Progenitor cell of endocrine pancreas (in vitro differentiated cells): Measurements from ENCODE around the gene CNGA1. TPM values are rescaled to one million over a fixed set of nuclear protein-coding genes. Genes with fewer than 3 reads are reported as not detected.
"Not testable (repeated sequence)": the region's sequence is repeated elsewhere in the genome, so short reads cannot be mapped to it uniquely, and the experiment has no call there.

ENCODE experiments used
- DNase-seq: peaks from one replicate; pipeline ENCODE4 v3.0.0; 2021; ENCODE audit warnings: low spot score; ENCODE audit not compliant: unreplicated experiment
- H3K27ac Mint-ChIP-seq: 2 replicates; pipeline ENCODE4 v1.8.0; 2021; ENCODE audit warnings: mild to moderate bottlenecking, moderate library complexity, mixed read lengths
- H3K27me3 Mint-ChIP-seq: 2 replicates; pipeline ENCODE4 v1.8.0; 2021; ENCODE audit warnings: mixed read lengths
- H3K36me3 Mint-ChIP-seq: 2 replicates; pipeline ENCODE4 v1.8.0; 2022; ENCODE audit warnings: mixed read lengths; ENCODE audit not compliant: insufficient read depth
- H3K4me1 Mint-ChIP-seq: 2 replicates; pipeline ENCODE4 v1.8.0; 2021; ENCODE audit warnings: low read depth, mixed read lengths
- H3K4me3 Mint-ChIP-seq: 2 replicates; pipeline ENCODE4 v1.8.0; 2021; ENCODE audit warnings: low read depth, mild to moderate bottlenecking, moderate library complexity, mixed read lengths
- H3K9me3 Mint-ChIP-seq: 2 replicates; pipeline ENCODE4 v1.8.0; 2021; ENCODE audit warnings: low read depth, mixed read lengths
- total RNA-seq: library from RNA; stranded (reverse); gene quantifications from 2 replicates; pipeline ENCODE4 v1.2.1, GENCODE V29; 2021
- TF ChIP-seq, protein P1 (sequence below): fragments of 200-600 bp; sonication (generic); IDR thresholded peaks from one replicate; pipeline ENCODE4 v1.5.0; 2021; ENCODE audit warnings: antibody characterized with exemption, mild to moderate bottlenecking; ENCODE audit not compliant: unreplicated experiment

Gene CNGA1
- total RNA-seq, 1 donor from 2014 or later = 1.6 TPM

GRCh38 chr4:47917163-47917562 lies 99.3 kb downstream of the CNGA1 start:
- H3K4me3 Mint-ChIP-seq, DNase-seq, H3K27me3 Mint-ChIP-seq, H3K27ac Mint-ChIP-seq: not testable (repeated sequence)
- peaks cover 20% of the 10 kb centered on the region for H3K9me3 Mint-ChIP-seq
- H3K36me3 Mint-ChIP-seq = peaks cover 13% of the 10 kb centered on the region
- H3K4me1 Mint-ChIP-seq = peaks cover 18% of the 10 kb centered on the region

GRCh38 chr4:47915378-47915777 lies 101.1 kb downstream of the CNGA1 start:
- peaks cover 21% of the 10 kb centered on the region for H3K36me3 Mint-ChIP-seq
- no peak for DNase-seq
- H3K9me3 Mint-ChIP-seq = peaks cover 20% of the 10 kb centered on the region
- peak overlapping the region; percentile 91 for H3K4me3 Mint-ChIP-seq
- peaks cover 31% of the 10 kb centered on the region for H3K4me1 Mint-ChIP-seq
- peak overlapping the region; percentile 87 for H3K27ac Mint-ChIP-seq
- TF ChIP-seq, protein P1, sequence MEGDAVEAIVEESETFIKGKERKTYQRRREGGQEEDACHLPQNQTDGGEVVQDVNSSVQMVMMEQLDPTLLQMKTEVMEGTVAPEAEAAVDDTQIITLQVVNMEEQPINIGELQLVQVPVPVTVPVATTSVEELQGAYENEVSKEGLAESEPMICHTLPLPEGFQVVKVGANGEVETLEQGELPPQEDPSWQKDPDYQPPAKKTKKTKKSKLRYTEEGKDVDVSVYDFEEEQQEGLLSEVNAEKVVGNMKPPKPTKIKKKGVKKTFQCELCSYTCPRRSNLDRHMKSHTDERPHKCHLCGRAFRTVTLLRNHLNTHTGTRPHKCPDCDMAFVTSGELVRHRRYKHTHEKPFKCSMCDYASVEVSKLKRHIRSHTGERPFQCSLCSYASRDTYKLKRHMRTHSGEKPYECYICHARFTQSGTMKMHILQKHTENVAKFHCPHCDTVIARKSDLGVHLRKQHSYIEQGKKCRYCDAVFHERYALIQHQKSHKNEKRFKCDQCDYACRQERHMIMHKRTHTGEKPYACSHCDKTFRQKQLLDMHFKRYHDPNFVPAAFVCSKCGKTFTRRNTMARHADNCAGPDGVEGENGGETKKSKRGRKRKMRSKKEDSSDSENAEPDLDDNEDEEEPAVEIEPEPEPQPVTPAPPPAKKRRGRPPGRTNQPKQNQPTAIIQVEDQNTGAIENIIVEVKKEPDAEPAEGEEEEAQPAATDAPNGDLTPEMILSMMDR = no peak
- H3K27me3 Mint-ChIP-seq = no peaks in the 10 kb centered on the region

- DNase-seq = no peak
- H3K4me3 Mint-ChIP-seq = peak overlapping the region; percentile 91
- no peaks in the 10 kb centered on the region for H3K27me3 Mint-ChIP-seq
- H3K27ac Mint-ChIP-seq = peak overlapping the region; percentile 87
- peaks cover 24% of the 10 kb centered on the region for H3K36me3 Mint-ChIP-seq
- peaks cover 17% of the 10 kb centered on the region for H3K9me3 Mint-ChIP-seq
- TF ChIP-seq, protein P1 = no peak
- peaks cover 27% of the 10 kb centered on the region for H3K4me1 Mint-ChIP-seq
These were observed 101.6 kb downstream of the CNGA1 start for GRCh38 chr4:47914926-47915237.

GRCh38 chr4:47914220-47914925 lies 102.1 kb downstream of the CNGA1 start, which contains the start of gene NFXL1:
TSS of gene NFXL1 (minus strand) at chr4:47914583. CDS start at chr4:47914203, 380 bp downstream.
- Mint-ChIP-seq H3K27ac (peak within 1 kb of the TSS; percentile 97), H3K27me3 (no peaks in the 10 kb centered on the region), H3K4me3 (peak within 1 kb of the TSS; percentile 91), H3K36me3 (peaks cover 23% of the 10 kb centered on the region), H3K4me1 (peaks cover 25% of the 10 kb centered on the region), H3K9me3 (peaks cover 17% of the 10 kb centered on the region)
- DNase-seq = peak; percentile 93
- TF ChIP-seq, protein P1 = no peak

DNA sequence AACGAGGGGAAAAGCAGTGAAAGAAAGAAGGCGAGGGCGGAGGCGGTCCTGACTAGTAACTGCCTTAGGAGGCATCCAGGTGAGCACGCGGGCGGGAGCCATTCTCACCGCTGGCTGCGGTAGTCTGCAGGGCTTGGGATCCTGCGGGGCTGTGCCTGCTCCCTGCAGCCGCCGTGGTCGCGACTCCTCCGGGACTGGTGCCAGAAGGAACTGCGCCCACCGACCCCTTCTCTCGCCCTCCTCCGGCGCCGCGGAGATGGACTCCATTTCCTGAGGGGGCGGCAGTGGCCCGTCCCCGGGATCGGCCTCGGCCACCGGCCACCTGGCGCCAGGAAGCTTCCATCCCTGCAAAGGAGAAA lies 102.6 kb downstream of the CNGA1 start:
- TF ChIP-seq, protein P1 = peak; percentile 26
- Mint-ChIP-seq H3K4me3 (peak overlapping the region; percentile 91), H3K27me3 (no peaks in the 10 kb centered on the region), H3K36me3 (peaks cover 27% of the 10 kb centered on the region), H3K27ac (peak overlapping the region; percentile 97), H3K4me1 (peaks cover 25% of the 10 kb centered on the region), H3K9me3 (peaks cover 15% of the 10 kb centered on the region)
- DNase-seq = peak; percentile 50

DNA sequence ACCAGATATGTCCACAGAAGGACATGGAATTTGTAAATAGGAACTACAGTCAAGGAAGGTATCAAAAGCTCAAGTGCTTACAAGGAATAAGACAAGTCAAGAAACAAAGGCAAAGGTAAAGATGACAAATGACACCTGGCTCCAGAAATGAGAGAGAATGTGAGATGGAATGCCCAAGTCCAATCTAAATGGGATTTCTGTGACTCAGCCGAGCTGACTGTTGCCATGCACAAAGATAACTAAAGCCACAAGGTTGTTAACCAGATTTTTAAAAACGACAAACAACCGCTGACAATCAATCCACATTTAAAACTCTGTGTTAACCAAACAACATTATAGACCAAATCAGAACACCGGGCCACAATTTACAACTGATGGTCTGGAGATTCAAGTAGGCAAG lies 103.2 kb downstream of the CNGA1 start:
- H3K4me3 Mint-ChIP-seq = peak overlapping the region; percentile 91
- TF ChIP-seq, protein P1 = no peak
- peaks cover 26% of the 10 kb centered on the region for H3K4me1 Mint-ChIP-seq
- H3K27me3 Mint-ChIP-seq = no peaks in the 10 kb centered on the region
- peaks cover 24% of the 10 kb centered on the region for H3K36me3 Mint-ChIP-seq
- peaks cover 10% of the 10 kb centered on the region for H3K9me3 Mint-ChIP-seq
- peak overlapping the region; percentile 97 for H3K27ac Mint-ChIP-seq
- no peak for DNase-seq
